Loucy (cell line): ENCODE data around the gene NUDT4.

Experiments
- EZH2phosphoT487 ChIP-seq: fragments of 200-600 bp; IDR thresholded peaks from 2 replicates; pipeline ENCODE4 v1.6.1; 2018; ENCODE audit warnings: antibody characterized with exemption, mild to moderate bottlenecking, moderate library complexity, borderline replicate concordance
- TF ChIP-seq, protein P1 (sequence below): fragments of 200-600 bp; sonication (generic); conservative IDR thresholded peaks from 2 replicates; pipeline ENCODE4 v1.5.1; 2014; ENCODE audit warnings: mild to moderate bottlenecking, antibody characterized with exemption, low read length

- TF ChIP-seq, protein P1, sequence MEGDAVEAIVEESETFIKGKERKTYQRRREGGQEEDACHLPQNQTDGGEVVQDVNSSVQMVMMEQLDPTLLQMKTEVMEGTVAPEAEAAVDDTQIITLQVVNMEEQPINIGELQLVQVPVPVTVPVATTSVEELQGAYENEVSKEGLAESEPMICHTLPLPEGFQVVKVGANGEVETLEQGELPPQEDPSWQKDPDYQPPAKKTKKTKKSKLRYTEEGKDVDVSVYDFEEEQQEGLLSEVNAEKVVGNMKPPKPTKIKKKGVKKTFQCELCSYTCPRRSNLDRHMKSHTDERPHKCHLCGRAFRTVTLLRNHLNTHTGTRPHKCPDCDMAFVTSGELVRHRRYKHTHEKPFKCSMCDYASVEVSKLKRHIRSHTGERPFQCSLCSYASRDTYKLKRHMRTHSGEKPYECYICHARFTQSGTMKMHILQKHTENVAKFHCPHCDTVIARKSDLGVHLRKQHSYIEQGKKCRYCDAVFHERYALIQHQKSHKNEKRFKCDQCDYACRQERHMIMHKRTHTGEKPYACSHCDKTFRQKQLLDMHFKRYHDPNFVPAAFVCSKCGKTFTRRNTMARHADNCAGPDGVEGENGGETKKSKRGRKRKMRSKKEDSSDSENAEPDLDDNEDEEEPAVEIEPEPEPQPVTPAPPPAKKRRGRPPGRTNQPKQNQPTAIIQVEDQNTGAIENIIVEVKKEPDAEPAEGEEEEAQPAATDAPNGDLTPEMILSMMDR, result no peak
- TF ChIP-seq EZH2phosphoT487, result no peak
Observed at GRCh38 chr12:93366422-93366821, 11.3 kb upstream of the NUDT4 start.
